Keratinocyte (primary cell): Measurements from ENCODE around the gene DSTYK. TPM values are rescaled to one million over a fixed set of nuclear protein-coding genes. Genes with fewer than 3 reads are reported as not detected.

ENCODE experiments used
- DNase-seq: peaks from one replicate; pipeline ENCODE4 v3.0.0-alpha.2; 2011; ENCODE audit warnings: low read depth, missing footprints, low spot score
- FAIRE-seq: peaks from 2 replicates; lab custom pipeline; 2011; peaks lifted over from hg19 to GRCh38; lab: Jason Lieb, UNC
- H2AFZ ChIP-seq: 2 replicates; pipeline ENCODE4 v1.6.0; 2012; ENCODE audit warnings: low read length, control low read depth, inconsistent platforms; ENCODE audit not compliant: control insufficient read depth
- H3K27ac ChIP-seq: 2 replicates; pipeline ENCODE4 v1.5.1; 2011; ENCODE audit warnings: low read length; ENCODE audit not compliant: control insufficient read depth, insufficient read depth
- H3K27me3 ChIP-seq: 3 replicates; pipeline ENCODE4 v1.6.0; 2011; ENCODE audit warnings: low read length; ENCODE audit not compliant: control insufficient read depth, insufficient read depth; ENCODE audit errors: extremely low read depth
- H3K36me3 ChIP-seq, 2 experiments: 2 replicates in 1 of 2; 3 replicates in 1 of 2; pipeline ENCODE4 v1.5.1; 2011; ENCODE audit warnings: low read length in 2 of 2, mild to moderate bottlenecking in 1 of 2; ENCODE audit not compliant: control insufficient read depth in 2 of 2, insufficient read depth in 2 of 2; ENCODE audit errors: extremely low read depth in 1 of 2
- H3K4me1 ChIP-seq: 3 replicates; pipeline ENCODE4 v1.5.1; 2011; ENCODE audit warnings: low read length; ENCODE audit not compliant: control insufficient read depth, insufficient read depth; ENCODE audit errors: extremely low read depth
- H3K4me2 ChIP-seq: 3 replicates; pipeline ENCODE4 v1.6.0; 2011; ENCODE audit warnings: low read depth, low read length; ENCODE audit not compliant: control insufficient read depth, insufficient read depth; ENCODE audit errors: extremely low read depth
- H3K4me3 ChIP-seq, 3 experiments: fragments of 200-600 bp in 1 of 3; sonication (generic) in 1 of 3; 2 replicates in 2 of 3; 3 replicates in 1 of 3; pipeline ENCODE4 v1.5.1; 2011 to 2016; ENCODE audit warnings: low read length in 3 of 3, mild to moderate bottlenecking in 3 of 3, control low read depth in 2 of 3, inconsistent platforms in 1 of 3, low read depth in 1 of 3, mixed read lengths in 1 of 3, mixed run types in 1 of 3, moderate library complexity in 1 of 3; ENCODE audit not compliant: control insufficient read depth in 2 of 3, insufficient read depth in 2 of 3; ENCODE audit errors: extremely low read depth in 1 of 3
- H3K79me2 ChIP-seq: 2 replicates; pipeline ENCODE4 v1.6.0; 2012; ENCODE audit warnings: low read length; ENCODE audit not compliant: control insufficient read depth, insufficient read depth
- H3K9ac ChIP-seq: 3 replicates; pipeline ENCODE4 v1.6.0; 2011; ENCODE audit warnings: low read length; ENCODE audit not compliant: control insufficient read depth, insufficient read depth; ENCODE audit errors: extremely low read depth
- H3K9me1 ChIP-seq: 3 replicates; pipeline ENCODE4 v1.6.0; 2011; ENCODE audit warnings: low read length; ENCODE audit not compliant: control insufficient read depth, insufficient read depth; ENCODE audit errors: extremely low read depth
- H3K9me3 ChIP-seq: 2 replicates; pipeline ENCODE4 v1.5.1; 2012; ENCODE audit warnings: low read depth, low read length; ENCODE audit not compliant: control insufficient read depth
- H4K20me1 ChIP-seq: 3 replicates; pipeline ENCODE4 v1.6.0; 2011; ENCODE audit warnings: low read length; ENCODE audit not compliant: control insufficient read depth, insufficient read depth; ENCODE audit errors: extremely low read depth
- EZH2 ChIP-seq: IDR thresholded peaks from one replicate; pipeline ENCODE4 v1.6.1; 2012; ENCODE audit warnings: inconsistent platforms, mild to moderate bottlenecking, low read length, moderate library complexity
- dilution Hi-C: fragments of 300-500 bp; cut with MboI; formaldehyde crosslinking; loops from one replicate; pipeline ENCODE4 v1.7.0; 2020; ENCODE audit warnings: low sequenced_read_pairs; ENCODE audit not compliant: extremely low pct_ligation_motif_present
- polyA plus RNA-seq, 5 experiments: library from polyadenylated mRNA; depleted of rRNA in 3 of 5; stranded (reverse) in 3 of 5; stranded (forward) in 1 of 5; unstranded in 1 of 5; fragments of >200 nt; gene quantifications; 1 replicate in 1 of 5; 2 replicates in 3 of 5; 3 replicates in 1 of 5; pipeline versions ENCODE4 v1.2.1 to v1.2.3, GENCODE V29; 2011 to 2012; ENCODE audit warnings: missing spikeins in 2 of 5, low read depth in 1 of 5, low replicate concordance in 1 of 5
- TF ChIP-seq, protein P1 (sequence below), 3 experiments: IDR thresholded peaks in 1 of 3; conservative IDR thresholded peaks in 1 of 3; optimal IDR thresholded peaks in 1 of 3; 2 replicates in 2 of 3; 3 replicates in 1 of 3; pipeline versions ENCODE3 to v1.5.1; 2011; ENCODE audit warnings: low read length in 3 of 3, mild to moderate bottlenecking in 3 of 3, moderate library complexity in 2 of 3, control low read depth in 1 of 3, inconsistent platforms in 1 of 3; ENCODE audit not compliant: insufficient read depth in 2 of 3; ENCODE audit errors: extremely low read depth in 1 of 3

DSTYK gene
- polyA plus RNA-seq, 1 donor (not counting 4 experiments of a cell fraction or from before 2014, with no cell fraction given): 7.6 TPM

DNA sequence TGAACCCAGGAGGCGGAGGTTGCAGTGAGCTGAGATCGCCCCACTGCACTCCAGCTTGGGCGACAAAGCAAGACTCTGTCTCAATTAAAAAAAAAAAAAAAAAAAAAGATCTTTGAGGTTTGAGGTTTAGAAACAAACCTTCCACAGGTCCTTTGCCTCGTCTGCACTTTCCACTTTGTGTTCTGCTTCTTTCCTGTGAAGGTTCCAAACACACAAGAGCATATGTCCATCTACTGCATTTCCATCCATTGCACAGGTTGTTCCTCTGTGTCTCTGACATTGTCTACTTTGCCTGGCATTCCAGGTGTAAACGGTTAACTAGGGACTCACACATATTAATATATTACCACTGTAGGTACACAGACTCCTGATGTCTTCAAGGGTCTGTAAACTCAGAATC, 40.1 kb downstream of the DSTYK start:
- no peak for FAIRE-seq
- dilution Hi-C loops: no loop called here
- H2AFZ ChIP-seq: no peak overlapping the region
- peaks cover 3% of the 10 kb centered on the region for H3K9me1 ChIP-seq
- no peaks in the 10 kb centered on the region for H4K20me1 ChIP-seq
- TF ChIP-seq, protein P1, sequence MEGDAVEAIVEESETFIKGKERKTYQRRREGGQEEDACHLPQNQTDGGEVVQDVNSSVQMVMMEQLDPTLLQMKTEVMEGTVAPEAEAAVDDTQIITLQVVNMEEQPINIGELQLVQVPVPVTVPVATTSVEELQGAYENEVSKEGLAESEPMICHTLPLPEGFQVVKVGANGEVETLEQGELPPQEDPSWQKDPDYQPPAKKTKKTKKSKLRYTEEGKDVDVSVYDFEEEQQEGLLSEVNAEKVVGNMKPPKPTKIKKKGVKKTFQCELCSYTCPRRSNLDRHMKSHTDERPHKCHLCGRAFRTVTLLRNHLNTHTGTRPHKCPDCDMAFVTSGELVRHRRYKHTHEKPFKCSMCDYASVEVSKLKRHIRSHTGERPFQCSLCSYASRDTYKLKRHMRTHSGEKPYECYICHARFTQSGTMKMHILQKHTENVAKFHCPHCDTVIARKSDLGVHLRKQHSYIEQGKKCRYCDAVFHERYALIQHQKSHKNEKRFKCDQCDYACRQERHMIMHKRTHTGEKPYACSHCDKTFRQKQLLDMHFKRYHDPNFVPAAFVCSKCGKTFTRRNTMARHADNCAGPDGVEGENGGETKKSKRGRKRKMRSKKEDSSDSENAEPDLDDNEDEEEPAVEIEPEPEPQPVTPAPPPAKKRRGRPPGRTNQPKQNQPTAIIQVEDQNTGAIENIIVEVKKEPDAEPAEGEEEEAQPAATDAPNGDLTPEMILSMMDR (optimal IDR thresholded peaks at IDR 0.05 in 1 of 3, IDR thresholded peaks at IDR 0.05 in 1 of 3, conservative IDR thresholded peaks at IDR 0.05 in 1 of 3; ENCODE audit: extremely low read depth in 1 of 3, insufficient read depth in 2 of 3, low read length in 3 of 3): no peak
- no peak for TF ChIP-seq EZH2
- no peaks in the 10 kb centered on the region for H3K27me3 ChIP-seq
- peaks cover 0 to 4% of the 10 kb centered on the region in 2 experiments for H3K36me3 ChIP-seq
- no peaks in the 10 kb centered on the region for H3K79me2 ChIP-seq
- H3K4me1 ChIP-seq: peaks cover 25% of the 10 kb centered on the region
- H3K4me2 ChIP-seq: no peak overlapping the region
- H3K9ac ChIP-seq: no peak overlapping the region
- DNase-seq: no peak
- H3K9me3 ChIP-seq: no peaks in the 10 kb centered on the region
- no peak overlapping the region for H3K27ac ChIP-seq
- no peak overlapping the region for H3K4me3 ChIP-seq

- peaks cover 0 to 4% of the 10 kb centered on the region in 2 experiments for H3K36me3 ChIP-seq
Observed at GRCh38 chr1:205170532-205171269, 40.8 kb downstream of the DSTYK start.

More at GRCh38 chr1:205170532-205171269, 40.8 kb downstream of the DSTYK start:
- Histone ChIP-seq H3K9me1 (peaks cover 3% of the 10 kb centered on the region), H4K20me1 (no peaks in the 10 kb centered on the region), H3K9ac (no peak overlapping the region), H3K27me3 (no peaks in the 10 kb centered on the region), H3K4me1 (peaks cover 19% of the 10 kb centered on the region), H3K4me2 (no peak overlapping the region), H3K27ac (no peak overlapping the region), H3K4me3 (no peak overlapping the region), H3K79me2 (no peaks in the 10 kb centered on the region), H2AFZ (no peak overlapping the region), H3K9me3 (no peaks in the 10 kb centered on the region)
- no peak for TF ChIP-seq EZH2
- TF ChIP-seq, protein P1 (optimal IDR thresholded peaks at IDR 0.05 in 1 of 3, IDR thresholded peaks at IDR 0.05 in 1 of 3, conservative IDR thresholded peaks at IDR 0.05 in 1 of 3; ENCODE audit: extremely low read depth in 1 of 3, insufficient read depth in 2 of 3, low read length in 3 of 3): no peak
- dilution Hi-C loops: no loop called here
- no peak for FAIRE-seq
- no peak for DNase-seq
